TTC549 (cell line): ENCODE data around the gene F2RL1.
"Not testable (repeated sequence)": the region's sequence is repeated elsewhere in the genome, so short reads cannot be mapped to it uniquely, and the experiment has no call there.

ENCODE experiments used
- FAIRE-seq: peaks from 2 replicates; lab custom pipeline; 2012; peaks lifted over from hg19 to GRCh38; lab: Jason Lieb, UNC

F2RL1 gene

GRCh38 chr5:76805821-76806505, 12.9 kb upstream of the F2RL1 start:
- peak; percentile 93 for FAIRE-seq

DNA sequence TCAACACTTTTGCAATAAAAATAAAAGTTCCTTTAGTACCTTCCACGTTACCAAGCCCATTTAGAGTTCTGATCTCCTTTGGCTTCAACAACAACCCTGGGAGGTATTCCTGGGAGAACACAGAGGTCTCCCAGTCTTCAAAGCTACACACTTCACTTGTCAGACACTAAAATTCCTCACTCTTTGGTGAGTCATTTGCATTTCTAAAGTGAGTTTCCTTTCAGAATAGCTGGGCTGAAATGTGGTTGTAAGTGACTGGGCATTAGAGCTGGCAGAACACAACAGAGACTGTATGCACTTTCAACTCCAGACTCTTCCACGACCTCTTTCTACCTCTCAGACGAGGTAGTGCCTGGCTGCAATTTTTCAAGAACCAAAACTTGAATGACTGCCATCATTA, 11.5 kb upstream of the F2RL1 start:
- FAIRE-seq = no peak

DNA sequence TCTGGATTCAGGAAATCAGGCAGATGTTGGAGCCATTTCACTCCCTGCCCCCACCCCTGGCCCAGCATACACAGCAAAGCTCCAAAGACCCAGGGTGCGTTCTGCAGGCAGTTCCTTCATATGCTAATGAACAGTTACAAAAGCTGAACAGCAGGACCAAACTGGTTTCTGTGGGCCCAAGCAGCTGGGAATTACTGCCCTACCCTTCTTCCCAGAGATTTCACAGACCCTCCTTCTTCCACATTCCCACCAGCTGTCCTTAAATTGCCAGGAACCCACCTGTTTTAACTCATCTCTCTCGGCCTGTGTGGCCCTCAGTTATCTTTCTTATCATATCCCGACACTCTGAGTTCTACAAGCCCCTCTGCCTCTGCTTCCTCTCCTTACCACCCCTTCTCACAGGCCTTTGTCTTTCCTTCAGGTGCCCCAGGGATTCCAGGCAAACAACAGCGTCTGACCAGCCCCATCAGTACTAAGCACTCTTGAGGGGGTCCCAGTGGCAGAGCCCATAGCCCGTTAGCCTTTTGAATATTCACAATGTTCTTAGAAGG, 10.6 kb upstream of the F2RL1 start:
- FAIRE-seq = no peak

- no peak for FAIRE-seq
These were observed 9.7 kb upstream of the F2RL1 start for GRCh38 chr5:76809141-76809540.

- no peak for FAIRE-seq
These were observed 8.6 kb upstream of the F2RL1 start for GRCh38 chr5:76810236-76810635.

DNA sequence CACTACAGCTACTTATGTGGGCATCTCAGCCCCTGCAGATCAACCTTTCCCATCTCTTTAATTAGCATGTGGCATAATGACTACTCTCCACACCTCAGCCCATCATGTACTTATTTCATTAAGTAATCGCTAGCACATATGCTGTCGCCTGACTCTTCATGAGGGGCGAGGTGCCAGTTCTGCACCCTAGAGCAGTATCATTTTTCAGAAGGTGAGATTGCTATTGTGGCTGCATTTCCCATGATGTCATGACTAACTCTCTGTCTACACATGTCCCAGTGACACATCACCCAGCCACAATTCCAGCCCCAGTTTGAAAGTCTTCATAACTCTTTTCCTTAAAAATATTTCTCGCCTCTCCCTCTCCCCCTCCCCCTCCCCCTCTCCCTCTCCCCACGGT, 7.6 kb upstream of the F2RL1 start:
- no peak for FAIRE-seq

DNA sequence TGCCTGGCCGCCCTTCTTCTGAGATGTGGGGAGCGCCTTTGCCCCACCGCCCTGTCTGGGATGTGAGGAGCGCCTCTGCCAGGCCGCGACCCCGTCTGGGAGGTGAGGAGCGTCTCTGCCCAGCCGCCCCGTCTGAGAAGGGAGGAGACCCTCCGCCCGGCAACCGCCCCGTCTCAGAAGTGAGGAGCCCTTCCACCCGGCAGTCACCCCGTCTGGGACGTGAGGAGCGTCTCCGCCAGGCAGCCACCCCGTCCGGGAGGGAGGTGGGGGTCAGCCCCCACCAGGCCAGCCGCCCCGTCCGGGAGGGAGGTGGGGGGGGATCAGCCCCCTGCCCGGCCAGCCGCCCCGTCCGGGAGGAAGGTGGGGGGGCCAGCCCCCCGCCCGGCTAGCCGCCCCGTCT, 6.6 kb upstream of the F2RL1 start:
- not testable (repeated sequence) for FAIRE-seq

DNA sequence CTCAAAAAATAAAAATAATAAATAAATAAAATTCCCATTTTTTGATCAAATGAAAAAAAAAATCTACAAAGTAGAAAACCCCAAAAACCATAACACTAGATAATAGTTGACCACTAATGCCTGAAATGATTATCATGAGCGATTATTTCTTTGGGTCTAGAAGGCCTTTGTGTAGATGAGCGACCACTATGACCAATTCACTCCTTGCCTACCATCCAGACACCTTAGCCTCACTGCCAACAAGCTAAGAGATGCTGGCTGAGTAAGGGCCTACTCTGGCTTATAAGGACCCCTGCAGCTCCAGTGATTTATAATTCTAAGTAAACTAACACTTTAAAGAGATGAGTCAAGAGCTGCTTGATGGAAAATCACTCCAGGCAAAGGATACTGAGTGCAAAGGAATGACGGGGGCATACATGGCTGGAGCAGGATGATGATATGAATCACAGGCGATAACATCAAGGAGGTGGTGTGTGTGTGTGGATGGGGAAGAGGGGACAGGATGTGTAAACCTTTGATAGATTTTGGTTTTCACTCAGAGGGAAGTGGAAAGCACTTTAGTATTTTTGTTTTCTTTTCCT, 4.8 kb upstream of the F2RL1 start:
- FAIRE-seq = no peak

GRCh38 chr5:76816110-76816831, 2.6 kb upstream of the F2RL1 start:
- no peak for FAIRE-seq

- FAIRE-seq = no peak
These were observed 1.2 kb downstream of the F2RL1 start for GRCh38 chr5:76819851-76820525.

GRCh38 chr5:76820526-76820890, 1.7 kb downstream of the F2RL1 start:
- FAIRE-seq = no peak

DNA sequence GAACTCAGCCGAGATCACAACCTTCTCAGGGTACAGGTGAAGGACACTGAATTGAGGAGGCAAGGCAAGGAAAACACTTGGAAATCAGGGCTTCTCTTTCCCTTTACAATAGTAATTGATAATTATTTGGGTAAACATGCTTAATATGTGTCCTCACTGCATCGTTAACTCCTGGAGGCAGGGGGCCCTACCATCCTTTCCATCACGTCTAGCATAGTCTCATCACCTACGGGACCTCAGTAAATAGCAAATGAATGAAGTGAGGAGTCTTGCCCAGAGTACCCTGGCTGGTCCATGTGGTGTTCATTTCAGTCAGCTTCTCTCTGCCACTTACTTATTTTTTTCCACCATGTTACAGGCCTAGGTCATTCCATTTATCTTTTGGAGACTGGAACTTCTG, 2.3 kb downstream of the F2RL1 start:
- no peak for FAIRE-seq

DNA sequence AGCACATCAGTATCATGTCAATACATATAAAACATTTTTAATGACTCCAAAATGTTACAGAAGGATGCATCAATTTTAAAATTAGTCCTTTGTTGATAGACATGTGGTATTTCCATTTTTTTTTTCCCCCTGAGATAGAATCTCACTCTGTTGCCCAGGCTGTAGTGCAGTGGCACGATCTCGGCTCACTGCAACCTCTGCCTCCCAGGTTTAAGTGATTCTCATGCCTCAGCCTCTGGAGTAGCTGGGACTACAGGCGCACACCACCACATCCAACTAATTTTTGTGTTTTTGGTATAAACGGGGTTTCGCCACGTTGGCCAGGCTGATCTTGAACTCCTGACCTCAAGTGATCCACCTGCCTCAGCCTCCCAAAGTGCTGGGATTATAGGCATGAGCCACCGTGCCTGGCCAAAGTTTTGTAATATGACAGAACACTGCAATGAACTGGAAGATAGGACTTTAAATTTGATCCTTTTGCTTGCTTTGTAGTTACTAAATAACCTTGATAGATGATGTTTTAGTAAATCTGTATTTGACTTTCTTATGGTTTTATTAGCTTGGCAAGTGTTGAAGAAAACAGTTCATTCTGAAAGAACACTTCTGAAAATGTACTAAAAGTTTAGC, 3.4 kb downstream of the F2RL1 start:
- not testable (repeated sequence) for FAIRE-seq

- FAIRE-seq = not testable (repeated sequence)
These were observed 7.6 kb downstream of the F2RL1 start for GRCh38 chr5:76826416-76826815.

GRCh38 chr5:76831110-76831452, 12.3 kb downstream of the F2RL1 start:
- no peak for FAIRE-seq

DNA sequence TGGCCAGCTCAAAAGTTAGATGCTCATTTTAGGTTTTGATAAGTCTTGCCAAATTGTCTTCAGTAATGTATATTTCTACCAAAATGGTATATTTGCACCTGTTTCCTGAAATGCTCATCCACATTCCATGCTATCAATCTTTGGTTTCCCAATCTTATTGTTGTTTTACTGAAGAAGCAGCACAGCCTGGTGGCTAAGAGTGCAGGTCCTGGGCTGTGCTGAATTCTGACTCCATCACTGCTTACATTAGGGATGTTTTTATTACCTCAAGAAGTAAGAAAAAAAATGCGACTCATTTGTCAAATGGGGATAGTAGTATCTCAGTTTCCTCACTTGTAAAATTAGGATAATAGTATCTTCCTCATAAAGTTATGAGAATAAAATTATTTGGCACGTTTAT, 17.4 kb downstream of the F2RL1 start:
- no peak for FAIRE-seq

GRCh38 chr5:76836585-76836984, 17.8 kb downstream of the F2RL1 start:
- FAIRE-seq = no peak

GRCh38 chr5:76838481-76839261, 19.8 kb downstream of the F2RL1 start:
- FAIRE-seq = peak; percentile 11

DNA sequence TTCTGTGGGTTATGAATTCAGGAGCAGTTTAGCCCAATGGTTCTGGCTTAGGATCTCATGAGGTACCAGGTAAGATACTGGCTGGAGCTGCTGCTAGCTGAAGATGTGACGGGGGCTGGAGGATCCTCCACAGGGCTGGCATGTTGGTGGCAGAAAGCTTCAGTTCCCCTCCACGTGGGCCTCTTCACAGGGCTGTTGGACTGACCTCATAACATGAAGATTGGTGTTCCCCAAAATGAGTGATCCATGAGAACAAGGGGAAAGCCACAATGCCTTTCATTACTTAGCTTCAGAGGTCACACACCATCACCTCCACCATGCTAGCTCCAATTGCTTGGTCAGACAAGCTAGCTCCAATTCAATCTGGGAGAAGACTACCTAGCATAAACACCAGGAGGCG, 22.5 kb downstream of the F2RL1 start:
- no peak for FAIRE-seq

GRCh38 chr5:76845890-76846289, 27.1 kb downstream of the F2RL1 start:
- FAIRE-seq = no peak

GRCh38 chr5:76849419-76850291, 30.8 kb downstream of the F2RL1 start, which contains the start of gene S100Z:
Gene S100Z, plus strand, starts transcription at chr5:76850014. Its CDS starts 25,346 bp downstream, at chr5:76875360.
- FAIRE-seq = no peak
